GM19025 (cell line): ENCODE results near the gene KDM5C.
A peak's percentile ranks its signal among the peaks of the same experiment; 100 is the strongest.

Experiments
- ATAC-seq: cut with Tn5 transposase; IDR thresholded peaks from one replicate; pipeline ENCODE4 v1.9.1; 2021; ENCODE audit warnings: mild to moderate bottlenecking, low read depth, moderate library complexity; ENCODE audit not compliant: unreplicated experiment

The KDM5C gene

DNA sequence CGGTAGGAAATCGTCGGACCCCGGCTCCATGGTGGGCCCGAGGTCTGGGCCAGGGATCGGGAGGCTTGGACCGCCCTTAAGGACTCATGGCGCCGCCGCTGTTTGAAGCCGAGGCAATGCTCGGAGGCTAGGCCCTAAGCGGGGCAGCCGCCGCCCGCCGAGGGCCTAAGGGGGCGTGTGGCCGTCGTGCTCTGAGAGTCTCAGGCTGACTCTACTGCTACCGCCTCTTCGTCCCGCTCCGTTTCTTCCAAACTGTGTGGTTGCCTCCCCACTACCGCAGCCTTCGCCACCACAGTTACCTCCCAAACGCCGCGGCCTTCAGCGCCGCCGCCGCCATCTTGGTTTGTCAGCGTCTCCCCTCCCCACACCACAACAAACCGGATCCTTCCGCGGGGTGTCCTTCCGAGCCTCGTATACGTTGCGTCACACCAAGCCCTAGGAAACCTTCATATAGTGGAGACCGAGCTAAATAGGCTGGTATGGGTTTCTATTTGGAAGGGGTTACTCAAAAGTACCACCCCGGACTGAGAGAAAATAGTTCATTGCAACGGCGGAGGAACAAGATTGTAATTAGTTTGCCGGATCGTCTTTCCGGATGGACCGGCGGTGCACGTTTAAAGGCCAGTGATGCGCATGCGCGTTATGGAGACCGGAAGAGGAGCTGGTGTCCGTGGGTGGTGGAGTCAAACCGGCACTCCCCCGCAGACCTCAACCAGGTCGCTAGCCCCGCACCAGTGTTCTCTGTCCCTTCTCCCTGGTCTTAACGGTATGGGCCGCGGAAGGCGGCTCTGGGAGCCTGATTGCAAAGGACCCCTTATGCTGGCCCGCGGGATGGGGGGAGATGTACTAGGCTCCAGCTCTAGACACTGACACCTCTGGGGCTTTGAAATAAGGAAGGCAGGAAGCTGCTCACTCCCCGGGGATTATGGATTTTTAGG is at the start of gene KDM5C:
TSS of gene KDM5C (minus strand) at position 348 of the 938 bp plus-strand sequence. CDS start at position 30, 318 bp downstream.
- peak; percentile 57 for ATAC-seq

DNA sequence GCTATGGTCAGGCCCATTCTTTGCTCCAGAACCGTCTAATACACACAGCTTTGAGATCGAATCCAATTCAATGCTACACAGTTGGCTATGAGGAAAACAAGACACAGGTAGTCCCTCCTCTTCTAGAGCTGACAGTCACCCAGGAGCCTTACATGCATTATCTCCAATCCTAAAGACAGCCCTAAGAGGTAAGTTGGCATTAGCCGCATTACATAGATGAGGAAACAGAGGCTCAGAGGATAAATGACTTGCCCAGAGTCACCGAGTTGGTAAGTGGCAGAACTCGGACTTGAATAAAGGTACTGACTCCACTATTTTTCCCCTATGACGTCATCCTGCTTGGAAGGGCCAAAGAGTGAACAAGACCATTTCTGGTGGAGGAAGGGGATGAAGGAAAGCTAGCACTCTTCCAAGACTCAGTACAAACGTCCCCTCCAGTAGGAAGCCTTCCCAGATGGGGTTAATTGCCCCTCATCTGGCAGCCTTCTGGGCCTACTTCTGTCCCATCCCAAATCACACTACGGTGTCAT is 47.9 kb upstream of the KDM5C start:
- no peak for ATAC-seq

DNA sequence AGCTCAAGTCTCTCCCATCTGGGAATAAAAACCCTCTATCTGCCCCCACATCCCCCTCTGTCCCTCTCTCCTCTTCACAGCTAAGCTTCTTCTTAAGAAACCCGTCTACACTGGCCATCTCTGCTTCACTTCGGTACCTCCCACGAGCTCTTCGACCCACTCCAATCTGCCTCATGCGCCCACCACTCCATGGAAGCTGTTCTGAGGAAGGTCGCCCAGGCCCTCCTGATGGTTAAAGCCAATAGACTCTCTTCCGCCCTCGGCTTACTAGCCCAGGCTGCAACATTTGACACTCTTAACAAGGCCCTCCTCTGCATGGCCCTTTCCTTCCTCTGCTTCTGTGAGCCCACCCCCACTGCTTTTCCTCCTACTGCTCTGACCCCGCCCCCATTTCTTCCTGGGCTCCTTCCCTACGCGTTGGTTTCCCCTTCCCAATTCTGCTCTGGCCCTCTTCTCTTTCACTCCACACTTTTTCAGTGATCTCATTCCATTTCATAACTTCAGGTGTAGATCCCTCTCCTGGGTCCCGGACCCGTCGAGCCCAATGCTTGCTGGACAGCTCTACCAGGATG is 44.6 kb upstream of the KDM5C start:
- ATAC-seq: no peak

DNA sequence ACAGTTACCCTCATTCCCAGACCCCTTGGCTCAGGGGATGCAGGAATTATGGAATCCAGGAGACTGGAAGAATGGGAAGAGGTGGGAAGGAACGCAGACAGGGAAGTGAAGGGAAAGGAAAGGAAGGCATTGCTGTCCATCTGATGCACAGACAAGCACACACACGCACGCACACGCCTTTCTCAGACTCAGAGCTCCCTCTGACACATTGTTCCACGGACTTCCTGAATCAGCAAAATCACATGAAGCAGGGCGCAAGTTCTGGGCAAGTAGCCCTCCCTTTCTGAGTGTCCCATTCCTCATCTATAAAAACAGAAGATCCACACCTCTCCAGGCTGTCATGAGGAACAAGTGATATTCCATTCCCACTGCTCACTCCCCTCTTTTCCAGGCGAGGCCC is 43.2 kb upstream of the KDM5C start:
- no peak for ATAC-seq

DNA sequence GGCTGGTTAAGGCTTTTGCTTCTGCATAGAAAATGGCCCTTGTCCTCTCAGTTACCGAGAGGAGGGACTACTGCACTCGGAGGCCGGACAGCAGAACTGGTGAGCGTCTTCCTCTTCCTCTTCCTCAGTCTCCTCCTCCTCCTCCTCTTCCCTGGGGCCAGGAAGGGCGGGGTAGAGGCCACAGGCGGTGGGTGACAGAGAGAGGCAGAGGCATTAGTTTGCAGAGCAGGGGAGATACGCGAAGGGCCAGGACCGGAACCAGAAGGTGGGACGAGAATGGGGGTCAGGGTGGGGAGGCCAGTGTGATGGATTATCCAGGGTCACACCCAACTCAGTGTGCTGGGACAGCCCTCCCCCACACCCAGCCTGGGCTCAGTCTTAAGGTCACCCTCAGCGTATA is 41.9 kb upstream of the KDM5C start:
- ATAC-seq: no peak

DNA sequence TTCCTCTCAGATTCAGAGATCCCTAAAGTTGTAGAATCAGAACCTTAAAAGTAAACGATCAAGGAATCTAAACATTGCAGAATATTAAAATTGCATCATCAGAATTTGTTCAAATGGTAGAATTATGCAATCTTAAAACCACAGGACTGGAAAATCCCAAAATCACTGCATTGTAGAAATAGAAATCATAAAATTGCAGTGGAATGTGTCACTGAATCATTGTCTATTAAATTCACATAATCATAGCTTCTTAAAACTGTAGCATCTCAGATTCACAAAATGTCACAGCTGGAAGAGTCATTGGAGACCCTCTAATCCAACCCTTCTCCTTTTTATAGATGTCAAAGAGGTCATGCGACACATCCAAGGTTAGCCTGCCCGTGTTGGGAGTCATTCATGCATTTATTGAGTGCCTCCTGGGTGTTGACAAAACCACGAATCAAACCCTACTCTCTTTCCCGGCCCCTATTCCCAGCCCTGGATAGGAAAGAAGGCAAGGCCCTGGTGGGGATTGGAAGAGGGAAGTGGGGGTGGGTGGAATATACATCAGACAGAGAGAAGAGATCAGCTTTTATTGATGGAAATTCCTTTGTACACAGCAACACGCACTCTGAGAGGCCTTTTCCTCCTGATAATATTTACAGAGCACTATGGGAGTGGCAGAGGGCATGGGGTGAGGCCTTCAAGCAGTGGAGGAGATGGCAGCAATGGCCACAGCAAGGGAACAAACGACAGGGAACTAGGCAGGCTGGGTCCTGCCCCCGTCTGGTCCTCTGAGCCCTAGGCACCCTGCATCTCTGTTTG is 41.0 kb upstream of the KDM5C start:
- no peak for ATAC-seq

DNA sequence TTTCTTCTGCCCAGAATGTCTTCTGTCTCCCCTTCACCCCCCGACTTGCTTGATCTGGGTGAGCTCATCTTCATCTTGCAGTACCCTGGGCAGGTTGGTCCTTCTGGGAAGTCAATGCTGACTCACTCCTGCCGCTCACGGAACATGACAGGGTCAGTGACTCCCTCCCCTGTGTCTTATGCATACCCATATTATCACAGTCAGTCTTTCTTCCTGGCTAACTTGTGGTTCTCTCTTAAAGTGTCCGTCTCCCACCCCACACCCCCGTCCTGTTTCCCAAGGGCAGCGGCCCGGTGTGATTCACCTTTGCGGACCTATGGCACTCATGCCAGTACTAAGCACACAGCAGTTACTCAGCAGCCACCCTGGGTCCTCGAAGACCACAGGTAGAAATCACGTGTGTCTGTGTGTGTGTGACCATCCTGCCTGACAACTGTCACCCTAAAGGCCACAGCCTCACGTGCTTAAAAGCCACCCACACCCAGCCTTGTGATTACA is 38.6 kb upstream of the KDM5C start:
- no peak for ATAC-seq

DNA sequence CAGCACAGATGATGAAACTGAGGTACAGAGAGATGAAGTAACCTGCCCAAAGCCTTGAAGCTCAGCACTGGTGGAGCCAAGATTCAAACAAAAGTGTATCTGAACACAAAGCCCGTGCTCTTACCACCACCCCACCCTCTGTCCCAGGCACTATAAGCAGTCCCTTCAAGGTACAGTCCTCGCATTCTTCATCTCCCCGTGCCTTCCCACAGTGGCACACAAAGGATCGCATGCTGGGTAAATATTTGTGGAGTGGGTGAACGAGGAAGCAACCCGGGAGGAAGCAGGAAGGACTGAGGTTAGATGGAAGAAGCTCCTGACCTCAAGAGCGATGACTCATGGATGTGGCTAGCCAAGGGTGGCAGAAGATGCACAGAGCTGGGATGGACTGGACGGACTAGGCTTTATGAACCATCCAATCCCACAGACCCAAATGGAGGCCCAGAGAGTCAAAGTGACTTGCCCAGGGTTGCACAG is 37.9 kb upstream of the KDM5C start:
- no peak for ATAC-seq

DNA sequence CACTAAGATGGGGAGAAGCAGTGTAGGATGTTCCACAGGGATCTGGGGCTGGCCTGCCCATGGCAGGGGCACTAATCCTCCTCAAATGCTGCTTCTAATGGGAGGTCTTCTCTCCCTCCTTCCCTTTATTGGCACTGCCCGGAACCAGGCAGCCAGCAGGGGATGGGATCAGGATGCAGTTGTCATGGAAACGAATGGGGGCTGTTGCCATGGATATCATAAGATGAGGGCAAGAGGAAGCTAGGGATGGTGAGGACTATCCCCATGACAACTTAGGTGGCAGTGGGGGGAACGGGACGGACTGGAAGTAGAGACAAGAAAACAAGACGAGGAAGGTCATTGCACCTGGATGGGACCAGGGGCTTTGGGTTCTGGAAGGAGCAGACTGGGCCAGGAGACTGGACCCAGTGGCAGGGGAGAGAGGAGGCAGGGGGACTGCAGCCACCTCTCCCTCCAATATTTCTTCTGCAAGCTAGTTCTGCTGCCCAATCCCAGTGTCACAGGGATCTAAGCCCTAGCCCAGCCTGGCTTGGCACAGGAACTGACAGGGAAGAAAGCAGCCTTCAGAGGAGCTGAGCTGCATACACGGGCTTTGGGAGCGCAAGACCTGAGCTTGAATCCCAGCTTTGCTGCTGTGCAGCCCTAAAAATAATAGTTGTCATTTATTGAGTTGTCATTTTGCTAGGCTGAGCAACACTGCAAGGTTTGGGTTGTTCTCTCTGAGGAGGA is 37.3 kb upstream of the KDM5C start:
- no peak for ATAC-seq

DNA sequence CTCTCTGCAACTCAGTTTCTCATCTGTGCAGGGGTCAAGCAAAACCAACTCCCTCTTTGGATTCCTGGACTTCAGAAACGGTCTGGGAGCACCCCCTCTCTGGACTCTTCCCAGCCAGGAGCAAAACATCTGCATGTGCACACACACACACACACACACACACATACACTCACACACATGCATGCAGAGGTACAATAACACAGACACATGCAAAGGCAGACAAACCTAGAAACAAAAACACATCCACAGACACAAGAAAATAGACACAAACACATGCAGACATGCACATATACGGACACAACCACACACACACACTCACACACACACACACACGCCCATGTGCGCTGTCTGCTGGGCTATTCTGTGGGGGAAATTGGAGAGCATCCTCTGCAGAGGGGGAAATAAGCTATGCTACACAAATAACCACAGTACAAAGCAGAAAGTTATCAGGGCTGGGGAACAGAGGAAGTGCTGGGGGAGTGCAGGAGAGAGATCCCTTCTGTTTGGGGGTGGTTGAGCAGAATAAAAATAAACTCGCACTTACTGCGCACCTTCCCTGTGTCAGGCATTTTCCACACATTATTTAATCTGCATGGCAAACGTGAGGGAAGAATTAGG is 36.5 kb upstream of the KDM5C start:
- no peak for ATAC-seq

DNA sequence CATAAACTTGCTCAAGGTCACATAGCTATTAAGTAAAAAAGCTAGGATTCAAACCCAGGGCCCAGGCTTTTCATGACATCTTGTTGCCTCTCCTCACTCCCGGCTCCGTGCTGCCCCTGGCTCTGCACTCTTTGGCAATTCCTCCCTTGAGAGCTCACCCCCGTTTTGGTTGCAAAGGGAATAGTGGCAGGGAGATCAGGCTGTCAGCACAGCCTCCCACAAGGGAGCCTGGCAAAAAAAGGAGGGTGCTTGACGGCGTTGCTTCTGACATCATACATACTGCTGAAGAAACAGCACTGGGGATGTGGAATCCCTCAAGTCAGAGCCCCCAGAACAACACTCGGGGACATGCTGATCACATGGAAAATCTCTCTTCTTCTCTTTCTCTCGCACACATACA is 35.8 kb upstream of the KDM5C start:
- no peak for ATAC-seq

DNA sequence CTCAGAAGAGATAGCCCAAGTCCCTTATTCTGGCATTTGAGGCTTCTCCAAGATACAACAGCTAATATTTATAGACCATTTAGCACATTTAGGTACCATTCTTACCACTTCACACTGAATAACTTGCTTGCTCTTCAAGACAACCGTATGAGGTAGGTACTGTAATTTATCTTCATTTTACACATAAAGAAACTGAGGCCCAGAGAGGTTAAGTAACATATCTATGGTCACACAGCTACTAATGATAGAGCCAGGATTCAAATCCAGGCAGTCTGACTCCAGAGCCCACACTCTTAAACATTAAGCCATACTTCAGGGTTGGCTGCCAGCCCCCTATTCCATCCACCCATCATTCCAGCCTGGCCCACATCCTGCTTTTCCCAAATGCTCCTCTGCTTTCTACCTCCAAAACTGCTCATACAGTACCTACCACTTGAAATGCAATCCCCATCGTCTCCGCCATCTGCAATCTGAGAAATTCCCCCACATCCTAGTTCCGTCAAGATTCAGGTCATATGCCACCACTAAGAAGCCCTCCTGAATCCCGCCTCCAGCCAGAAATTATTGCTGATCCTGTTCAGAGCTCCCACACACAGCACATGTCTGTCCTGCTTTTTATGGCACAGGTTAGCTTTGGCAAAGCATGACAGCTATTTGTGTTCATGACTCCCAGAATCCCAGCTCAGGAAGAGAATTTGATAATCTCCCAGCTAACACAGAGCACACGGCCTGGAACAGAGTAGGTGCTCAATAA is 32.8 kb upstream of the KDM5C start:
- ATAC-seq: no peak

DNA sequence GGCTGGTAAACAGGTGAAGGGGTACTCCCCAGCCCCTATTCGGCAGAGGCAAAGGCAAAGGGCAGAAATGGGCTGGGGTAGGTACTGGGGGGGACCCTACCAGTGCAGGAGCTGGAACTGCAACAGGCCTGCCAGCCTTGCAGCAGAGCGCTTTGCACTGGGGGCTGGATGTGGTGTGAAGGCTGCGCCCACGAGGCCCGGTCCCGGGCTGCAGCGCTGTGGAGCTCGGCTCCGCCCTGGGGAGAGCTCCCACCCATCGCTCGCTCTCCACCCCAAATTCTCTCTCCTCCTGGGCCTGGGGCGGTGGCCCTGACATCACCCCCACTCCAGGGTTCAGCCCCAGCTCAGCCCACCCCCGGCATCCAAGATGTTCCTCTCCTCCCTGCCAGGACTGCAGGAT is 32.2 kb upstream of the KDM5C start:
- no peak for ATAC-seq

DNA sequence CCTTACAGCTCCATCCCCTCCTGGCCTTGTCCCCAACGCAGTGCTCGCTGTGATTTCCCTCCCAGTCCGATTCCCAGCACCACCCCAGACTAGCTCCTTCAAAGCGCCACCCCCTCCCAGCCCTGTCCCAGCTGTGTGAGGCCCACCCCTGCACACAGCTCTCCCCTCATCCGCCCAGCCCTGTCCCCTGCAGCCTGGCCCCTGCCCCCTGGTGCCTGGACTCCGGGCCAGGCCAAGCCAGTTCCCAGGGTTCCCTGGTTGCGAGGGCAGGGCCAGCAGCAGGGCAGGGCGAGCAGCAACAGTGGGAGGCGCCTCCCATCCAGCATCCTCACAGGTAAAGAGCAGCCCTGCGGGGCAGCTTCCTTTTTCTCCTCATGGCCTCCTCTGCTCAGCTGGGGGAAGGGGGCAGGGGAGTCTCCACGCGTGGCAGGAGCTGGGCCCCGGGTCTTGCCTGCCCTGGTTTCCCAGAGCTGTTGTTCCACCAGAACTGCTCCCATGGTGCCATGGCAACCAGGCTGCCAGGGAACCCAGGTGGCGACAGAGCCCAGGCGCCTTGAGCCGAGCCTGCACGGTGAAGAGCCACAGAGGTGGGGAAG is 31.5 kb upstream of the KDM5C start:
- no peak for ATAC-seq

DNA sequence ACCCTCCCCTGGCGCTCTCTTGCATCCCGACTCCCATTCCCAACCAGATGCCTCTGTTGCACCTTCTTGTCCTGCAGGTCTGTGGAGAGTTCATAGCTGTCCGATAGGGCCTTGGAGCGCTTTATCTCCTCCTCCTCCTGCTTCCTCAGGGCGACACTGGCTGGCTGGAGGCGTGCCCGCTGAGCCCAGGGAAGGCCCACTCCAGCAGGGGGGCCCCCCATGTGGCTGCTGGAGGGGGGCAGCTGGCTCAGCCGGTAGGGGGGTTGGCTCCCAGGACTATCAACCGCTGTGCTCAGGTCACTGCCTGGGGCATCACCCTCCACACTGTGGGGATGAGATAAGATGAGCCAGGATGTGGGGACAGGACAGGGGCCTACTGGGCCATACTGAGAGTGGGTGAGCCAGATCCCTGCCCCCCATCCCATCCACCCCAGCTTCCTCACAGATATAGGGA is 30.8 kb upstream of the KDM5C start:
- ATAC-seq: no peak

DNA sequence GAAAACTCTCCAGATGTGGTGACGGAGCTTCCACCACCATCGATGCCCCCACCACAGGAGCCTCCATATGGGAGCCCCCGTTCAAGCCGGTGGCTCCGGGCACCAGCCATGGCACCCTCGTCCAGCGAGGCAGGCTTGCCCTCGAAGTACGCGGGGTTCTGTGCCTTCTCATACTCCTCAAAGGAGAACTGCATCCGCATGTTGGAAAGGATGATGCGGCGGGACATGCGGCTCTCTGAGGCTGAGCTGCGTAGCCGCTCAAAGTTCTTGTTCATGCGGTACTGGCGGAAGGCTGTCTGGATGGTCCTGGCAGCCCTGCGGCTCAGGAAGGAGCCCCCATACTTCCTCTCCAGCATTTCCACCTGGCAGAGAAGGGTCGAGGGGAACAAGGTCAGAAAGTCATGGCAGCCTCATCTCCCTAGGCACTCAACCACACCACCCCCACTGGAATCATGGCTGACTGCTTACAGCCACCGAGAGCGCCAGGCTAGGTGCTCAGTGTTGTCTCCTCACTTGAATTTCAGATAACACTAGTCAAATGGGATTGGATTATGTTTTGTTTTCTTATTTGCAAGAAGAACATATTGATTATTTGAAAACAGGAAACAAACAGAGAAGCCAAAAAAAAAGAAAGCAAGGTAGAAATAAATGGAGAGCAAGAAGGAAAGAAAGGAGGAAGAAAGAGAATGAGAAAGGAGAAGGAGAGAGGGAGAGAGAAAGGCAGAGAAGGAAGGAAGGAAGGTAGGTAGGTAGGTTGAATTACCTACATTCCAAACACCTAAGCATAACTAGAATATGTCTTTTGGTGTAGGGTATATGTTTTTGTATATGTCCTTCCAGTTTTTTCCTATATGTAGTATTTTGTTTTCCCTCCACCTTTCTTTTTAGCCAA is 29.8 kb upstream of the KDM5C start:
- ATAC-seq: no peak

DNA sequence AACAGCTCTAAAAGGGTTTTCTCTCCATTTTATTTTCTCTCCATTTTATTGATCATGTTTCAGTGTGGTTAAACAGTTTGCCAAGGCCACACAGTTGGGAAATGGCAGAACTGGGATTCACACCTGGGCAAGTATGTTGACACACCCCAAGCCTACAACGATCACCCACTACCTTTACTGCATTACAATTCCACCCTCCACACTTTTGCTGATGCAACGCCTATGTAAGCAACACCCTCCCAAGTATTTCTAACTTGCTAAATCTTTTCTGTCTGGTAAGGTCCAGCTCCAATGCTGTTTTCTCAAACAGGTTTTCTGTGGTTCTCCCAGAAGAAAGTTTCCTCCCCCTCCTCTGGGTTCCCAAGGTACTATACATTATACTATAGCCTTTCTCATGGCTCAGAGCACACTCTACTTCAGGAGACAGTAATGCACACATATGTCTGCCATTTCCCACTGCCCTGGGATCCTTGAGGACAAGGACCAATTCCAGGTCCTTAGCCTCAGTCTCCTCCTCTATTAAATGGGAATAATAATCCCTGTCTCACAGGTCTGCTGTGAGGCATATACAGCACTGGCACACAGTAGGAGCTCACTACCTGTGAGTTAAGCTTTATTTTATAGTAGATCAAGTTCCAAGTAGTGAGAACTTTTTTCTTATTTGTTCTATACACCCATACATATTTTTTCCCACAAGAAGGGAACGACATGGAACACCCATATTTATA is 28.4 kb upstream of the KDM5C start:
- ATAC-seq: no peak
